Colonic mucosa (tissue), 4 donors: Measurements from ENCODE around the gene RYK. TPM values are rescaled to one million over a fixed set of nuclear protein-coding genes. Genes with fewer than 3 reads are reported as not detected.

Source experiments
- DNase-seq: peaks from one replicate; pipeline ENCODE4 v3.0.0-alpha.2; 2020
- H3K27ac ChIP-seq: fragments of 200-600 bp; one replicate; pipeline ENCODE4 v1.8.0; 2021
- H3K27me3 ChIP-seq: fragments of 200-600 bp; one replicate; pipeline ENCODE4 v1.8.0; 2021
- H3K36me3 ChIP-seq: fragments of 200-600 bp; one replicate; pipeline ENCODE4 v1.8.0; 2021
- H3K4me1 ChIP-seq: fragments of 200-600 bp; one replicate; pipeline ENCODE4 v1.8.0; 2021; ENCODE audit warnings: mild to moderate bottlenecking
- H3K4me3 ChIP-seq: fragments of 200-600 bp; one replicate; pipeline ENCODE4 v1.8.0; 2021
- H3K9ac ChIP-seq, 2 donors: one replicate each; pipeline ENCODE4 v1.7.0; 2013; ENCODE audit warnings: control low read depth in 2 of 2, low read depth in 2 of 2, low read length in 2 of 2
- H3K9me3 ChIP-seq: fragments of 200-600 bp; one replicate; pipeline ENCODE4 v1.8.0; 2021
- intact Hi-C: fragments of 100-400 bp; cut with DNase I; formaldehyde crosslinking; loops from one replicate; pipeline ENCODE4 v1.14.1; 2022
- total RNA-seq, 2 donors: library from RNA; stranded (reverse); fragmentation: NEBNext Ultra II Directional in 1 of 2; extraction: Animal tissue kit (Norgen Biotek cat#: 25700) in 1 of 2; gene quantifications; one replicate each; pipeline ENCODE4 v1.2.1, GENCODE V29; 2021
- TF ChIP-seq, protein P1 (sequence below): fragments of 200-600 bp; IDR thresholded peaks from one replicate; pipeline ENCODE4 v1.8.0; 2022; ENCODE audit warnings: antibody characterized with exemption, mild to moderate bottlenecking
- donor health status: healthy.
- donor health status: DM: no; HTN: no; CAD: no.
- donor health status: DM: no; HTN: no; CAD: no.

The RYK gene
- total RNA-seq, 2 donors from 2014 or later = 30.7 to 40.6 TPM

DNA sequence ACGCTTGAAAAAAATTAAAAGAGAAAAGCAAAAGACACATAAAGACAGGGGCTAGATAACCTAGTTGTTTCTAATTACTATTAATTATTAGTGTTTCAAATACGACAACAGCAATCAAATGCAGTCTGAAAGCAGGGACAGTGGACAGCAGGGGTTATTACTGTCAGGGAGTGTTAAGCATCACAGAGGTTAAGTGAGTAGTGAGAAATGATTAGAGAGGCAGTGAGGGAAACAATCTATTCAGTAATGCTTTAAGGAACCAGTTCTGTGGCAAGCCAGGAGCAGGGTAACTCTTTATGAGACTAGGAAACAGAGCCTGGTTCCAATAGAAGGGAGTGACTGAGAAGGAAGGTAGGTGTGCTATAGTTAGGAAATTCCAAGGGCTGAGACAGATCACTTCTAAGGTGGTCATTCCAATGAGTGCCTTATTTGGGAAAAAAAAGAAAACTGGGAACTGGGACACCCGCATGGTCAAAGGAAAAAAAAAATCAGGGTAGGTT lies 15.0 kb downstream of the RYK start:
- H3K4me1 ChIP-seq = peaks cover 16% of the 10 kb centered on the region
- DNase-seq = no peak
- H3K9ac ChIP-seq = no peak overlapping the region
- intact Hi-C loops = no loop called here
- H3K27ac ChIP-seq = no peak overlapping the region
- H3K9me3 ChIP-seq = no peaks in the 10 kb centered on the region
- H3K4me3 ChIP-seq = no peak overlapping the region
- no peaks in the 10 kb centered on the region for H3K36me3 ChIP-seq
- TF ChIP-seq, protein P1, sequence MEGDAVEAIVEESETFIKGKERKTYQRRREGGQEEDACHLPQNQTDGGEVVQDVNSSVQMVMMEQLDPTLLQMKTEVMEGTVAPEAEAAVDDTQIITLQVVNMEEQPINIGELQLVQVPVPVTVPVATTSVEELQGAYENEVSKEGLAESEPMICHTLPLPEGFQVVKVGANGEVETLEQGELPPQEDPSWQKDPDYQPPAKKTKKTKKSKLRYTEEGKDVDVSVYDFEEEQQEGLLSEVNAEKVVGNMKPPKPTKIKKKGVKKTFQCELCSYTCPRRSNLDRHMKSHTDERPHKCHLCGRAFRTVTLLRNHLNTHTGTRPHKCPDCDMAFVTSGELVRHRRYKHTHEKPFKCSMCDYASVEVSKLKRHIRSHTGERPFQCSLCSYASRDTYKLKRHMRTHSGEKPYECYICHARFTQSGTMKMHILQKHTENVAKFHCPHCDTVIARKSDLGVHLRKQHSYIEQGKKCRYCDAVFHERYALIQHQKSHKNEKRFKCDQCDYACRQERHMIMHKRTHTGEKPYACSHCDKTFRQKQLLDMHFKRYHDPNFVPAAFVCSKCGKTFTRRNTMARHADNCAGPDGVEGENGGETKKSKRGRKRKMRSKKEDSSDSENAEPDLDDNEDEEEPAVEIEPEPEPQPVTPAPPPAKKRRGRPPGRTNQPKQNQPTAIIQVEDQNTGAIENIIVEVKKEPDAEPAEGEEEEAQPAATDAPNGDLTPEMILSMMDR = no peak
- H3K27me3 ChIP-seq = no peaks in the 10 kb centered on the region

DNA sequence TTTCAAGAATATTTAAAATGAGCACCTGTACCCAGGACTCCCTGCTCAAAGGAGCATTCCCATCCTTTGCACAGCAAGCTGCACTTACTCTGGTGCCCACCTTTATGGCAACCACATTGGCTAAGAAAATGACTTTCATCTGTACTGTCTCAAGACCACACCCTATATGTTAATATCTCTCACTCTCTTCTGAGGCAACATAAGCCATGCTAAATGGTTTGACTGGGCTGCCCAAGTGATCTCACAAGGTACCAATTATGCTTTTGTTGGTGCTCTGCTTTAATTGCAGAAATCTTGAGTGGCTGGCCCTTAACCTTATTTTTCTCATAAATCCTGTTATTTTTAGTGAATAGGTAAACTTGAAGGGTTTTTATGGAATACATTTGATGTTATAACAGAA lies 17.7 kb downstream of the RYK start:
- TF ChIP-seq, protein P1 = no peak
- Histone ChIP-seq H3K27ac (no peak overlapping the region), H3K36me3 (no peaks in the 10 kb centered on the region), H3K9me3 (no peaks in the 10 kb centered on the region), H3K4me1 (peaks cover 12% of the 10 kb centered on the region), H3K4me3 (no peak overlapping the region), H3K9ac (no peak overlapping the region), H3K27me3 (no peaks in the 10 kb centered on the region)
- DNase-seq = no peak
- intact Hi-C loops = no loop called here

DNA sequence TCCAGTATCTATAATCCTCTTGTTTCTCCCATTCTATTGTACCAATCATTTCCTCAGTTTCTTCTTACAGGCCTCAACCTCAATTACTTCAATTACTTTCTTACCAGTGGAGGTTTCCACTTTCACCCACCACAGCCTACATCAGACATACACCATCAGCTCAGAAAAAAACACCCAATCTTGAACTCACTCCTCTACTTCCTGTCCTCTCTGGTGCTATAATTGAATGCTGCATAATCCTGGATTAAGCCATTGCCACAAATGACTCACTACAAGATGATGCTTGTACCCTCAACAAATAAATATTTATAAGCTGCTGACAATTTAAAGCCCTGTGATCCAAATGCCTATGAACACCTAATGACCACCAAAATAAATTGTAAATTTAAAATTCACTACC lies 18.5 kb downstream of the RYK start:
- peaks cover 7% of the 10 kb centered on the region for H3K4me1 ChIP-seq
- TF ChIP-seq, protein P1 = no peak
- H3K9me3 ChIP-seq = no peaks in the 10 kb centered on the region
- intact Hi-C loops = no loop called here
- no peak overlapping the region for H3K27ac ChIP-seq
- H3K4me3 ChIP-seq = no peak overlapping the region
- no peaks in the 10 kb centered on the region for H3K36me3 ChIP-seq
- no peak overlapping the region for H3K9ac ChIP-seq
- DNase-seq = no peak
- H3K27me3 ChIP-seq = no peaks in the 10 kb centered on the region

DNA sequence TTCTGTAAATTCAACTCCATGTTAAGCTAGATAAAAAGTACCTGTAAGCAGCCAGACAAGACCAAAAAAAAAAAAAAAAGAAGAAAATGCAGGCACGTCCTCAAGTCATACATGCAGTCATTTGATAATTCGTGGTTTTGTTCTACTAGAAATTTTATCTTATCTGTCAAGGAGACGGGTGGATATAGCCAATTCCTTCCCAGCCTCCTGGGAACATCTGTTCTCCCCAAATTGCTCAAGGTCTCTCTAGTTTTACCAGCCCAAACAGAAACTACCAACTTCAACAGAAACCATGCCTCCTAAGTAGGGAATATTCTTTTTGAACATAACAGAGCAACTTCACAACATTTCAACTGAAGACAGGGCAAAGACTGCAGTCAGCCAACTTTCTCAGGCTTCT lies 19.5 kb downstream of the RYK start:
- Histone ChIP-seq H3K36me3 (no peaks in the 10 kb centered on the region), H3K27me3 (no peaks in the 10 kb centered on the region), H3K9ac (no peak overlapping the region), H3K4me1 (peaks cover 3% of the 10 kb centered on the region), H3K9me3 (no peaks in the 10 kb centered on the region), H3K4me3 (no peak overlapping the region), H3K27ac (no peak overlapping the region)
- no peak for DNase-seq
- TF ChIP-seq, protein P1 = no peak
- intact Hi-C loops = no loop called here

DNA sequence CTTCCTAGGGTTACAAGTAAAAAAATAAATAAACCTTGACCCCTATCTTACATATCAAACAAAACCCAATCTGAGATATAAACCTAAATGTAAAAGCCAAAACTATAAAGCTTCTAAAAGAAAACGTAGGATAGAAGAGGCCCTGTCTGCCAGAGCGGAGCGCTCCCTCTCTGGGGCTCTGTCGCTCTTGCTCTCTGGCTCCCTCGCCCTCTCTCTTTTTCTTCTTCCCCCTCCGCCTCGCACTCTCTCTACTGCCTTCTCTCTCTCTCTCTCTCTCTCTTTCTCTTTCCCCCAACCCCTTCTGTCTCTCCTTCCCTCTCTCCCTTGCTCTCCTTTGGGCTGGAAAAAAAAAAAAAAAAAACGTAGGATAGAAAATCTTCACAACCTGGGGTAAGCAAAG lies 21.6 kb downstream of the RYK start:
- H3K36me3 ChIP-seq = no peaks in the 10 kb centered on the region
- no peaks in the 10 kb centered on the region for H3K27me3 ChIP-seq
- intact Hi-C loops = no loop called here
- H3K4me3 ChIP-seq = no peak overlapping the region
- TF ChIP-seq, protein P1 = no peak
- no peak overlapping the region for H3K9ac ChIP-seq
- no peak overlapping the region for H3K27ac ChIP-seq
- no peaks in the 10 kb centered on the region for H3K9me3 ChIP-seq
- H3K4me1 ChIP-seq = no peaks in the 10 kb centered on the region
- DNase-seq = no peak
